Embryonic facial prominence (tissue), 1 donor: ENCODE results near the gene CD34.

Experiments used
- DNase-seq: peaks from one replicate; pipeline ENCODE4 v3.0.0-alpha.2; 2016; ENCODE audit errors: extremely low spot score

The CD34 gene

DNA sequence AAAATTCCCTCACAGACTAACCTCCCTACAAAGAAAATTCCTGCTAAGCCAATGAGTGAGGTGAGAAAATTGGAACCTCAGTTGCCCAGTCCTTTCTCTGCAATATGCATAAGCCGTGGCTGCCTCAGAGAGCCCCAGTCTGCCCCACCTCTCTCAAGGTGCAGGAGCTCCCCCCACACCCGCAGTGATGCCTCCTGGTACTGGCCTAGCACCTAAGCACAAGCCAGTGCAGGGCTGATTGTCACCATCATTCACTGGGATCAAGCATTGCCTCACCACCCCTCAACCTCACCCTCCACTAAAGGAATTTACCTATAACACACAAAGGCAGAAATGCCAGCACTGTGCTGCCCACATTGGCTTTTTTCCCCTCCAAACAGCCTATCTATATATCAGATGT, 56.9 kb downstream of the CD34 start:
- DNase-seq, result no peak

DNA sequence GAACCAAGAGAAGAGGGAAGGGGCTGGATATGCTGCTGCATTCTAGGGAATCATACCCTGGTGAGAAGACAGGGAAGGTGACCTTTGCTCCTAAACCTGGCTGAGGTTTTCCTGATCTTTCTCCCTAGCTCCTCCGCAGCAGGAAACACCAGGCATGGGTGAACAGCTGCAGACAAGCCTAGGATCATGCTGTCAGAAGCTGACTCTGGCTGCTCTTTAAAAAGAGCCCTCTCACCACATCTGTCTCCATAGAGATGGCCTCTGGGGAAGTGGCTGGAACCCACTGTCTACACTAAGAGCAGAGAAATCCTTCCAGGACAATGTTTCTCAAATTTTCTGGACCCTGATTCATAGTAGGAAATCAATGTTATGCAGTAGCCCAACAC, 57.6 kb downstream of the CD34 start:
- no peak for DNase-seq

DNA sequence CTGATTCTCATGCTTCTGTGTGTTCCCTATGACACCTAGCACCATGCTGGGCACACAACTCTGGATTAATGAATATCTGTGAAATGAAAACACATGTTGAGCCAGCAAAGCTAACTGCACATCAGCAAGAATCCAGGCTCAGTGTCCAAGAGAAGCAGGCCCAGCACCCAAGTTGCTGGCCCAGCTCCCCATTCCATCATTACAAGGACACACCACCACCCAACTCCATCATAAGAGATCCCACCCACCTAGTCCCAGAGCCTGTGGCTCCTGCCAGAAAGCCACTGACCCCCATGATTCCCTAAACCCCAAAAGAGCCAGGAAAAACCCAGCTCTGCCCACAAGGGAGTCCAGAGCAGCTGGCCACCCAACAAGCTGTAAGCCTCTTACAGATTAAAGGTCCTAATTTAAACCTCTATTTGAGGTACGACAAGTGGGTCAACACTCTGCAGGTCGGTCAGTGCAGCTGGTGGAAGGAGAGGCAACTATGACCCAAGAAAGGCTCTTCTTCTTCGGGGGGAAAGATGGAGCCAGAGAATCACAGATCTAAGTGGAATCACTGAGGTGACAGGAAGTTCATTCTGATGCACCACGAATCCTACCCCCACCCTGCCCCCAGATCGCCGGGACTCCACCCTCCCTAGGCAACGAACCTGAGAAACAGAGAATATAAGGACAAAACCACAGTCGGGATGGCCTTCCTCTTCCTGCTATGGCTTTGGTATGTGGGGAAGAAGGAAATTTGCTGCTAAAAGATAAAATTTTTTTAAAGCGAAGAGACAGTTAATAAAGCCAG, 58.2 kb downstream of the CD34 start:
- DNase-seq, result no peak

DNA sequence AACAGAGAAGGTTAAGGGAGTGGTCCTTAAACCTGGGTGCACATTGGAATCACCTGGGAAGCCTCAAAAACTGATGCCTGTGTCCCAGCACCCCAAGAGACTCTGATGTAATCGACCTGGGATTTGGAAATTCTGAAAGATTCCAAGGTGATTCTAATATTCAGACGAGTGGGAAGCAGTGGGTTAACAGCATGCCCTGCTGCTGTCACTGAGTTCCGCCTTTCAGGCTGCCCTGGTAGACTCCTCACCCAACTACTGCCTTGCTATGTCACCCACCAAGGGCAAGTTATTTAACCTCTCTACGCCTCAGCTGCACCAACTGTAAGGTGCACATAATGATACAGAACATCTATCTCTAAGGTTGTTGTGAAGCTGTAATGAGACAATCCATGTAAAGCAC, 59.2 kb downstream of the CD34 start:
- no peak for DNase-seq

DNA sequence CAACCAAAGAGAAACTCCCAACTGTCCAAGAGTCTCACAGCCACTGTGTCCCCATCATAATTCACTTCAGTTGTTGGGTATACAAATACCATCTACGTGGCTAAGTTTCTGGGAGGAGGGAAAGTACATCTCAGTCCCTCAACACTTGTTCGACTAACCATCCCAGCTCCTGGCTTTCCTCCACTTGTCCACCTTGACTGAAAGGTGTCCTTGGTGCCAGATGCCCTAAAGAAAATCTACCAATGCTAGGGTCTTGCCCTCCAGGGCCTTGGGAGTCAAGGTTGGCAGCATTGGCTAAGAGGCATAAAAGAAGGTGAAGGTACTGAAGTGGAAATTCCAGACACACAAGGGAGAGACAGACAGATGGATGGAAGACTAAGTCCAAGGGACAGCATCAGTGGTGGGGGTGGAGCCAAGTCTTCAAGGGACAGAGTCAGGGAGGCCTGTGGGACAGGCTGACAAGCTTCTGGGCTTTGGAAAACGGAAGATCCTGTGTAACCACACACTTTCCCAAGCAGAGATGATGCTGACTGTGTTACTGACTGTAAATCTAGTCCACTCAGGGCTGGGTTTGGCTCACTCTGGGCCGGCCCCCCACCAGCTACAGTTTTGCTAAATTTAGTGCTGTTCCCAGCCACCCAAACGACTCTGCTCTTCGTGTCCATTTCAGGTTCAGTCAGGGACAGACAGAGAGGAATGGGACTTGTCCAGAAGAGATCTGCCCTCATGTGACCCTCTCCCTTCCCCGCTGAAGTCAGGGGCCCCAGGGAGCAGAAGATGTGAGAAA, 60.1 kb downstream of the CD34 start:
- no peak for DNase-seq

DNA sequence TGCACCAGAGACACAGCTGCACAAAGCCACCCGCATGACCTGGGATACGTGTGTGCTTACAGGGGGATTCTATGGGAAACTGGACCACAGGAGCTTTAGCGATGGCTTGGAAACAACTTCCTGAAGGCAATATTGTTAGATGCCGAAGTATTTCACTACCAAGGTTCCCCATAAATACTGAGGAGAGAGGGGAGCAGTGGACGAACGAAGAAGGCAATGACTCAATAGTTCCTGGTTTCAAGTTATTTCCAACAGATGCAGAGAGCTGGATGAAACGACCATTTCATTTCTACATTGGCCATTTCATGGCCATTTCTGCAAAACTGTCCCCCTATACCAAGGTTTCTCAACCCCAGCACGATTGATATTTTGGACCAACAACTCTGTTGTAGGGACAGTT, 61.3 kb downstream of the CD34 start:
- no peak for DNase-seq

DNA sequence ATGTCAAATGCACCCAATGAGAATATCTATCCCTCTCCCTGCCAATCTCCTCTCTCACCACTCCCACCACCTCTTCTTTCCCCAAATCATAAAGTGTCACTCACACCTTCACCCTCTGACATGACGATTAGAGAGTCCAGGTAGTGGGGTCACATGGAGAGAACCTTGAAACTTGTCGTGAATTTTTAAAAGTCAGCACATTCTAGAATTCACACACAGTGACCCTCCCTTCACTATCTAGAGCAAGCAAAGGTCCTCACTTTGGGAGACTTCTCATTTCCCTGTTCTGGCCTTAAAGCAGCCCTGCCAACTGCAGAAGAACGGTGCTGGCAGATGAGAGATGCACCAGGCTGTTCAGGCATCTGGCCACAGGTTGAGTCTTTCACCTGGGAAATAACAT, 61.9 kb downstream of the CD34 start:
- no peak for DNase-seq

DNA sequence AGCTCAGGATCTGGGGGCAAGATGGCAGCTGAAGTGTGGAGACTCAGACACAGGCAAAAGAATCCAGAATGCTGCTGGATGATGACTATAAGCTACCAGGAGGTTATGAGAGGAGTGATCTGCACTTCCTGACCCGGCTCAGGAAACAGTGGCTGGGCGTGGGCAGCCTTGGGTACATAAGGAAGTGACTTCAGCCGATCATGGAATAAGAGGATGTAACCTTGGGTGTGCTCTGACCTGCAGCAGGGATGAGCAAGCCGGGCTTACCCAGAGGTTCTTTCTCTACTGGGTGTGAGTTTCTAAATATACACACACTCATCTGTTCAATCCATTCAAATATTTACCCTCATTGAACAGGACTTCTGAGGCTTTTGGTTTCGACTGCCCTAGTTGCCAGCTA, 62.7 kb downstream of the CD34 start:
- DNase-seq, result no peak

DNA sequence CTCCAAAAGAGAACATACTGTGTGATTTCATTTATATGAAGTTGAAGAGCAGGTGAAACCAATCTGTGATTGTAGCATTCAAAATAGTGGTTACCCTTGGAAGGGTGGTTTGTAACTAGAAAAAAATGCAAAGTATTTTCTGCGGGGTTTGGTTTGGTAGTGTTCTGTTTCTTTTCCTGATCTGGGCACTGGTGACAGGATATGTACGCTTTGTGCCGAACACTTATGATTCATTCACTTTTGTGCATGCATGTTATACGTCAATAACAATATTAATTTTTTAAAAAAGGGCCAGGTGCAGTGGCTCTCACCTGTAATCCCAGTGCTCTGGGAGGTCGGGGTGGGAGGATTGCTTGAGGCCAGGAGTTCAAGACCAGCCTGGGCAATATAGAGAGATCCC, 63.8 kb downstream of the CD34 start:
- no peak for DNase-seq

DNA sequence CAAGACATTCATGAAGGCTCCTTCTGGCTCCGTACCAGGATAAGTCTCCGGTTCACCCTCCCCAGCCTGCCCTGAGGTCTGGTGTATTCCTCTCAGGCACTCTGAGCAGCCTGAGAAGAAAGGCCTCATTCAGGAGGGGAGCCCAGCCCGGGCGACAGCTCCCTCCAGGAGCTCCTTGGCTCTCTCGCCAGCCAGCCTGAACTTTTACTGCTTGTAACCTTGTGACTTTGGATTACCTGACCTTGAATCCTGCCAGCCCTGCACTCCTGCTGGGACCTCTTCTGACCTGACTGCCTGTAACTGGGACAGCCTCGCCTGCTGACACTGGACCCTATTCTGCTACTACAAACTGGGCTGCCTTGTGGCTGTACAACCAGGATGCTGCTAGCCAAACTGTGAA, 65.8 kb downstream of the CD34 start:
- DNase-seq, result no peak

DNA sequence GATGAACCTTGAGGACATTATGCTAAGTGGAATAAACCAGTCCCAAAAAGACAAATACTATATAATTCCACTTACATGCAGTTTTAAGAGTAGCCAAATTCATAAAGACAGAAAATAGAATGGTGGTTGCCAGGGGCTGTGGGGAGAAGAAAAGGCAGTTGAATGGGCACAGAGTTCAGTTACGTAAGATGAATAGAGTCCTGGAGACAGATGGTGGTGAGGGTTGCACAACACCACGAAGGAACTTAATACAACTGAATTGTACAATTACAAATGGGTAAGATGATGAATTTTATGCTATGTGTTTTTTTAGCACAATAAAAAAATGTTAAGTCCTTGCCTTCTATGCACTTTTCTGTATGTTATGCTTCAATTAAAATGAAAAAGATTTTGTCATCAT, 66.6 kb downstream of the CD34 start:
- no peak for DNase-seq

DNA sequence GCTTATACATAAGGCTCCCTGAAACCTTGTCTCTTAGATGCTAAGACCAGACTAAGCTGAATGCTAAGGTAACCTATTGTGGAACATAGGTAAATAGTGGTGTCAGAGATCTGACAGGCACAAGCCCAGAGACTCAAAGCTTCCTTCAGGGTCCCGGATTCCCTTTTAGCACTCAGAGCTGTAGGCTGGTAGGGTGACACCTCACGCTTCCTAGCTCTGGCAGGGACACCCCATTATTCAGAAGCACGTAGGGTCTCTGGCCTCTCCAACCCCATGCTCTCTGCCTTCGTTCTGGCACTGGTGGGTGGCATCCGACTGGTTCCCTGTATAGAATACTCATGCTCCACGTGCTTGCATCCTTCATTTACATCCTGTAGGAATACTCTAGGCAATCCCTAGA, 68.4 kb downstream of the CD34 start:
- no peak for DNase-seq

DNA sequence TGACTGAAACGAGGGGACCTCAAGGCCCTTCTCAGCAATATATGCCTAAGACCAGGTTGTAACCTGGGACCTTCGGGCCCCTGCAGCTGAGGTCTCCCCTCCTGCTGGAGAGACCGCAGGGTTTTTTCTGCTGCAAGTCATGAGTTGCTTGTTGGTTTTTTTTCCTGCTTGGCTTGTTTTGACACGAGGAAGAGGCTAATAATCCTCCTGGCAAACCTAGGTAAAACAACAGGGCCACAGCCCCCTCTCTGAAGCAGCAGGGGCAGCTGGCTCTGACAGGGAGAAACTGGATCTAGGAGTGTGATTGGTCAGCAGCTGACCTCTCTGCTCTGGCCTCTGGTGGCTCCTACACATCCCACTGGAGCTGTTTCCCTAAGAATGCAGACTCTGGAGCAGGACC, 69.0 kb downstream of the CD34 start:
- no peak for DNase-seq

DNA sequence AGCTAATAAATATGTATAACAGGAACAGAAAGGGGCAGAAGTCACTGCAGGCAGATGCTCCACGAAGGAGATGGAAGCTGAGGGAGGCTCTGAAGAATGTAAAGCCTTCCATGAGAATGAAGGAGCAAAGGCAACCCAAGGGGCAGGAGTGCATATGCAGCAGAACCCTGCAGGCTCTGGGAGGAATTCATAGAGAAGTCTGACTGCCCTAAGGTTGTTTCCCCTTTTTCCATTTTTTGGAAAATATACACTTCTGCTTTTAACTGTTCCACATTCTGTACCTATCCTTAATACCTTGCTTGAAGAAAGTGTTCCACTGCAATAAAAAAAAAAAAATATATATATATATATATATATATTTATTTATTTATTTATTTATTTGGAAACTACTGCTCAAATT, 69.6 kb downstream of the CD34 start:
- no peak for DNase-seq

DNA sequence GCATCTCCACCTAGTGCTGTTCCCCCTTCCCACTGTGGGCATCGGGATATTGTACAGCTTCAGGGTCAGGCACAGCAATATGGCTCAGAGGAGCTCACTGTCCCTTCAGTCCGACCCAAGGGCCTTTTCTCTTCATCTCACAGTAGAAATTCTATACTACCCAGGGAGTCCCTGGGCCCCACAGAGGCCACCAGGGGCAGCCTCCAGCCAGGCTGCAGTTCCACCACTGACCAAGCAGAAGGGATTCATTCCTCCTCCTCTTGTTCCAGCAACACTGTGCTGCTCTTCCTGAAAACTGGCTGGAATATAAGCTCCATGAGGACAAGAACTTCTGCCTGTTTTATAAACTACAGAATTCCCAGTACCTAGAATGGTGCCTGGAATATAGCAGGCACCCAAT, 70.5 kb downstream of the CD34 start:
- DNase-seq, result no peak

DNA sequence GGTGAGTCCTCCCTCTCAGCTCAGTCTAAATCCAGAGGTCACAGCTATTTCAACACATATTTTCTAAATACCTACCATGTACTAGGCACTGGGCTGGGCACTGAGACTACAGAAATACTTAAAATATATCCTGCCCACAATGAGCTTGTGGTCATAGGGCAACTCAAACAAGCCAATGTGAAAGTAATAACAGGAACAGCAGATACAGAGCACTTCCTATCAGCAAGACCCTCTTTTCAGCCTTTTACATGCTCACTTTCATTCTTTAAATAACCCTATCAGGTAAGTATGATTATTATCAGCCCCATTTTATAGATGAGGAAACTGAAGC, 71.9 kb downstream of the CD34 start:
- no peak for DNase-seq

DNA sequence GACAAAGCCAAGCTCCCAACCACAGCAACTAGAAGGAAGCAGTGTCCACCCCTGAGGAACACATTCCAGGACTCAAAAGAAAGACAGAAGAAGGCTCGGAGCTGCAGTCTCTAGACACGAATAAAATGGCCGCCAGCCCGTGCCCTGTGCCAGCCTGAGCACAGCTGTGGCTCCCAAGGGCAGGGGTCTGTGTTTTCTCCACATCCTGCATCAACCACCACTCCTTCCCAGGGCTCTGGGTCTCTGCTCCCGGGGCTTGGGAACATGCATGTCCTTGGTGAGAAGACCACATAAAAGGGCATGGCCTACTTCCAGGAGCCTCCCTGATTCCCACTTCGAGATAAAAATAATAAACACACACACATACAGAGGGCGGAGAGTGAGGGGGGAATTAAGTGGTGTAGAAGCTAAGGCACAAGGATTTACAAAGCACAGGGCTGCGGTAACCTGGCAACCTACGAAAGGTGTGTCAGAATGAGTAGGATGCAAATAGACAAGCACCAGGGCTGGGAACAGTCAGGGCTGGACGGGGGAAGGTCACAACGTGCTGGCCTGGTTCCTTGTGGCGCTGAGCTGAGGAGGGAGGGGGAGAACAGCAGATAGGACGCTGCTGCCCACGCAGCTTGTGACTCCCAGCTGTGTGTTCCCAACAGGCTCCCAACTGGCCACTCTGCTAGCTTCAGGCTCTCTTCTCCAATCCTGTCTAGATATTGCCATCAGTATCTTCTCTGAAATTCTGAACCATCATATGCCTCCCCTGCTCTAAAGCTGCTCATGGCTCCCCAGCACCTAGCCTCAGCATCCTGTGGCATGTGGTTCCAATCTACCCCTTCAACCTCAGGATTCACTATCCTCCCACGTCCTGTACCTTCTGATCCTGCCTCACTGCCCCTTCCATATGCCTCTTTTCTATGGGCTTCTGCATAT, 72.5 kb downstream of the CD34 start:
- DNase-seq, result no peak

DNA sequence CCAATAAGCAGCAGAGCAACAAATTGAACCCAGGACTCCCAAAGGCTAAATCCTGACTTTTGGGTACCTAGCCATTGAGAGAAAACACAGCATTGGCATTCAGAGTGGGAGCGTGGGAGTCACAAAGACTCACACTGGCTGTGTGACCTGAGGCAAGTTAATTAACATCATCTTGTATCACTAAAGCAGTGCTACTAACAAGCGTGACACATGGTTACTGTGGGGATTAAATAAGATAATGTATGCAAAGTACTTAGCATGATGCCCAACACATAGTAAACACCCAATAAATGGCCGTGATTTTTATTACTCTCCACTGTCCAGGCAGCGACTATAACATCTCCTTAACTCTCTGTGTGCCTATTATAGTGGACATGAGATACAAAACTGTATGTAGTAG, 73.3 kb downstream of the CD34 start:
- no peak for DNase-seq

DNA sequence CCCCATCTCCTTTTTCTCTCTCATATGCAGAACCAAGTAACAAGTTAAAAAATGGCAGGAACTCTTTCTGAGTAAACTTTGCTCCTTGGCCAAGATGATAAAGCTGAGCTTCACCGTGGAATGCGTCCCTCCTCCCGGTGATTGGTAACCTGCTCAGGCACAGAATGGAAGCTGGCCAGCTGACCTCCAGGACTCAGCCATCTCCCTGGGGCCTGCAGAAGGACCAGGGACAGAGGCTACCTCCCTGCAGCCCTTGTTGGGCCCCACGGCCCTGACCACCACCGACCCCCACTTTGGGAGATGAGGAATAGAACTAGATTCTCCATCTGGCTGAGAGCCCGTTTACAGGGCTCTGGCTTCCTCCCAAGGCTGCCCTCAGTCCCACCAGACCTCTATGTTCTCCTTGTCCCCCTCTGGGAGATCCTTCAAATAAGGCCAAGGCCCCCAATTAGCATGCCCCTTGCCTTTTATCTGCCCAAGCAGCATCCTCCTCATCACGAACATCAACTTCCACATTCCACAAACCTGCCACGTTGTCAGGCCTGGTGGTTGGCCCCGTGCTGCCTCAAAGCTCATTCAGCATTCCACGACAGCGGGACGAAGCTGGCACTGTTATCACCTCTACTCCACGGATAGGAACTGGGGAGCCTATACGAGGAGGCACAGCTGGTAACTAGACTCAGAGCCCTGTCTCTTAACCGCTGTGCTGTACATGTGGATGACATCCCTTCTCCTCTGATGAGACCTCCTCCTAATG, 74.2 kb downstream of the CD34 start:
- DNase-seq, result no peak

DNA sequence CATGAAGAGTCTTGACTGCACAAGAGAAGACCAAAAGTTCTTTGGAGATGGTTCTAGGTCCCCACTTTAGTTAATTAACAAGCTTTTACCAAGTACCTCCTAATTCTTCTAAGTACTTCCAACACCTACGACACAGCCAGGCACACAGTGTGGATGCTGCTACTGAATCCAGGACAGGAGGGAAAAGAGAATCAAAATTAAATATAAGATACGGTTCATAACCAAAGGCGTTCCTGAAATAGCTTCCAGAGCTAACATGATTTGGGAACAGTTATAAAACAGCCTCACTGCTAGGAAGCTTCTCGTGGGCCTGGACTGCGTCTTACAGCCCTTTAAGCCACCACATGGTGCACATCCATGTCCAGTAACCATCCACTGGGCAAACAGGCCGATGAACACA, 75.0 kb downstream of the CD34 start:
- DNase-seq, result no peak

DNA sequence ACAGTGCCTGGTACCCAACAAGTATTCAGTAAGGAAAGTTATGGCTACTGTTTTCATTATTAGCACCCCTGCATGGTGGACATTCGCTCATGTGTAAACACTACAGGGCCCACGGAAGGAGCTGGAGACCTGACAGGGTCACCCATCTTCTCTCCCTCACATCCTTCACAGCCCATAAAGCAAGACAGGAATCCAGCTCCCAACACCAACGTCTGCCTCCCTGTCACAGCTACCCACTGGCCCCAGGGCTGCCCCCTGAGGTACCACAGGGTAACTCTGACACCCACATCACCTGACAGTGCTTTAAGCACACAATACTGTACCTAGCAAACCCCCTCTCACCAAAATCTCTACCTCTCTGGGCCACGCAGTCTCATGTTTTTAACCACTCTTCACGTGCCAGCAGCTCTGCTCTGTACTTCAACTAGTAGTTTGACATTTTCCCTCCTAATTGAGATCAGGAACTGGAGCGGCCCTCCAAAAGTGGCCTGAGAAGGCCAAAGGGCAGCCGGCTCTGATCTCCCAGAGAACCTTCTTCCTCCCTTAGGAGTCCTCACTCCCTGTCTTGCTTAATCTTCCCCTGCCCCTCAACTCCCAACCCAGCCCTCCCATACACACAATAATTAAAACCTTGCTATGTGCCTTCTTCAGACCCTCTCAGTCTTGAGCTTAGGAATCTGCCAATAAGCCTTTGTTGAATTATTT, 76.8 kb downstream of the CD34 start:
- no peak for DNase-seq
